A204.1 (cell line): ENCODE data around the gene SH3RF3.
A peak's percentile ranks its signal among the peaks of the same experiment; 100 is the strongest.
"Not testable (repeated sequence)": the region's sequence is repeated elsewhere in the genome, so short reads cannot be mapped to it uniquely, and the experiment has no call there.

Experiments used
- FAIRE-seq: peaks from 2 replicates; lab custom pipeline; 2012; peaks lifted over from hg19 to GRCh38; lab: Jason Lieb, UNC

Gene SH3RF3

DNA sequence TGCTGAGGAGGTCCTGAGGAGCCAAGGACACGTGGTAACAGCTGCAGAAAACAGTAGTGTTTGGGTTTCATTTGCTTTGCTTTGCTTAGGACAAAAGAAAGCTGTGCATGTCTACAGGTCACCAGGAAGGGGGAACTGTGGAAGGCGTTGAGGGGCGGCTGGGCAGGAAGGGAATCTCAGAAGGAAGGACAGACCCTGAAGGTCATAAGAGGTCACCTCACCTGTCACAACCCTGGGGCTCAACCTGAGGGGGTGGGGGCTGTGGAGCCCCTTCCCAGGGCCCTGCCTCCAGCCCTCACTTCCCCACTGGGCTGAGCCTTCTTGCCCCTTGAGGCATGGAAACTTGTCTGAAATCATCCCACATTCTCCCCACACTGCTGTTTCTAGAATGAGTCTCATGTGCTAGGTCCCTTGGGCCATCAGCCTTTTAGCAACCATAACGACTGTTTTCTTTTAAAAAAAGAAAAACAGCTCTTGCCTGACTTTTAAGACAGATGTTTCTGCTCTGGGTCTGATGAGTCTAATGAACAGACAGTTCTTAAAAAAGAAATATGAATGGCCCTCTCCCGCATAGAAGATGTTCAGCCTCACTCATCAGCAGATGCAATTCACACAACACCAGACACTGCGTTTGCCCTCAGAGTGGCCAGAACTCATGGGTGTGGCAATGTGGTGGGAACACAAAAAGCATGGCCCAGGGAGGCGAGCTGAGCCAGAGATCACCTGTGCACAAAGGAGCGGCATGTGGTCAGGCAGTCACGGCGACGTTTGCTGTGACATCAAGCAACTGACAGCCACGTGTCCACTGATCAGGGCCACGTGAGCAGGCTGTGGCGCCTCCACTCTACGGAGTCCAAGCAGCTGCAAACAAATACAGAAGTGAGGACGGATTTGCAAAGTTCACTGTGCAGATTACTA, 400.8 kb downstream of the SH3RF3 start:
- no peak for FAIRE-seq

- no peak for FAIRE-seq
Measured at GRCh38 chr2:109530712-109531111, 401.7 kb downstream of the SH3RF3 start.

GRCh38 chr2:109531221-109531620, 402.2 kb downstream of the SH3RF3 start:
- FAIRE-seq = no peak

DNA sequence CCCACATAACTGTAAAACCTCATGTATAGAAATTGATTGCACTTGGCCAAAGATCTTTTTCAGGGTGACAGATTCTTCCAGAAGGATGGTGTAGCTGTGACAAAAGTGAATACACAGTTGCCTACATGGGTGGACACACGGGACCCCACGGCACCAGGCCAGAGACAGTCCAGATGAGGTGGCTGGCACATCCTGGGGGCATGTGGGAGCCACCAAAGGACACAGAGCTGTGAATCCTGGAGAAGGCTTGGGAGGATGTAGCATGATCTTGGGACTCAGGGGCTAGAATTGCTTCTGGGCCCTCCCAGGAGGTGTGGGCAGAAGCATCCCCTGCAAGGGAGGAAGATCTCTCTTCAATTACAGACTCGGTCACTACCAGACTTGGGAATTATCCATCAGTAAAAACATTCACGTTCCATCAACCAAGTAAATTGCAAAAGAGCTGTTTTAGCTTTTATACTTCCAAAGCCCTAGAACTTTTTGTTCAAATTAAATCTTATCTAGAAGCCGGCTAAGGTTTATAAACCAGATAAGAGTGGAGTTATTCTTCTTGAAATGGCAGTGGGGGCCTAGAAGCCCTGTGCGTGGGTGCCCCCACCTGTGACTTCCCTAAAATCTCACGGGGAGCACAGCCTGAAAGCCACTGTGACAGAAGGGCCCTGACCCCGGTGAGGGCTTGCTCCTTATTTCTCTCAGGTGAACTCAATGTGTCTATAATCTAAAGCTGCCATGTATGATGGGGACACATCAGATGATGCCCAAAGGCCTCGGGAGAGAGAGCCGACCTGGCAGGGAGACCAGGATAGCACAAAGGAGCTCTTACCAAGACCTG, 403.1 kb downstream of the SH3RF3 start:
- no peak for FAIRE-seq

DNA sequence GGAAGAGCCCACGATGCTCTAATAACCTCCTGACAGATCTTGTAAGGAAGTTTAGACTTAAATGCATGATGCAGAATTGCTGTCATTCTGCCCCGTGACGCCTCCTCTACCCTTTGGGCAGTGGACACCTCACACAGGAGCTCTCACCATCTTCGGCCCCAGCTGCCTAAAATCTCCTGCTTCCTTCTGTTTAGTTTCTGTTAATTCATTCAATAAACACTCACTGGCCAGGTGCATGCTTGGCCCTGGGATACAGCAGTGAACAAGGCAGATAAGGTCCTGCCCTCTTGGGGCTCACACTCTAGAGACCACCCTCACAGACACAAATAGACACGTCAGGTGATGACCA, 403.7 kb downstream of the SH3RF3 start:
- no peak for FAIRE-seq

DNA sequence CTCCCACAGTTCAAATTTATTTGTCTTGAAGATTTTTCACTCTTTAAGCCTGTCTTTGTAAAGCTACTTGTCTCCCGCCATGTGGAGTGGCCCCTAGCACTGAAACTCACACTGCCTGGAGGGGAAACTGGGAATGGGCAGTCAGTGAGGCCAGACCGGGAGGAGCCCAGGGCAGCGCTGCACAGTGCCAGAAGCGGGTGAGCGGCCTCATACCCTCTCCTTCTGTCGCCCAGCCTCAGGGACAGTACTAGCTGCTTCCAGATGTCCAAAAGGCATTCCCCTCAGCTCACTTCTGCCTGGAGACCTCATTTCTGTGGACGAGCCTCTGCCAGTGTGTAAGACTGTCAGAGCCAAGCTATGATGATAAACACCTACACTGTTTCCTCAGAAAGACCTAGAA, 404.8 kb downstream of the SH3RF3 start:
- no peak for FAIRE-seq

DNA sequence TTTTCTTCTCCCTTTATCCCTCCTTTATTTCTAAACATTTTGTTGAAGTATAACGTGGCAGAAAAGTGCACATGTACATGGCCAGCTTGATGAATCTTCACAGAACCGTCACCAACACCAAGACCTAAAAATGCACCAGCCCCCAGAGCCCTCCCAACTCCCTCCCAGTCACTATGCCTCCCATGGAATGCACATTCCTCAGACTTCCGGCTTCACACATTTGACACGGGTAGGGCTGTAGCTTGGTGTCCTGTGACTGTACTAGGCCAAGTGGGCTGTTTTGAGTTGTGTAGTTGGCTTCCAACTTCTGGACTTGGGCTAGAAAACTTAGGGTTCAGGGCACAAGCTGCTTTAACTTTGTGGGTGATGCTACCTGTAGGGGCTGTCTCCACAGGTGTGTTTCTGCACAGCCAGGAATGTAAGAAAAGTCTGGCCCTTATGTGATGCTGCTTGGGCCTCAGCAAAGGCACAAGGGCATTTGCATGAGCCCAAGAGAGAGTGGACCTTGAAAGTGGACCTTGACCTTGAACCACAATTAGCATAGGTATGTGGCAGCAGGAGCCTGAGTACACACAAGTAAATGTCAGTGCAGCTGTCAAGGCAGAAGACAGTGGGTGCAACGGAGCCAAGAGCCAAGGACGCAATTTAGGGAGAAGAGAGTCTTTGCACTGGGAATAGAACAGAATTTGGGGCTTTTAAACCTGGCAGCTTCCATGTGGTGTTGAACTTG, 406.4 kb downstream of the SH3RF3 start:
- no peak for FAIRE-seq

DNA sequence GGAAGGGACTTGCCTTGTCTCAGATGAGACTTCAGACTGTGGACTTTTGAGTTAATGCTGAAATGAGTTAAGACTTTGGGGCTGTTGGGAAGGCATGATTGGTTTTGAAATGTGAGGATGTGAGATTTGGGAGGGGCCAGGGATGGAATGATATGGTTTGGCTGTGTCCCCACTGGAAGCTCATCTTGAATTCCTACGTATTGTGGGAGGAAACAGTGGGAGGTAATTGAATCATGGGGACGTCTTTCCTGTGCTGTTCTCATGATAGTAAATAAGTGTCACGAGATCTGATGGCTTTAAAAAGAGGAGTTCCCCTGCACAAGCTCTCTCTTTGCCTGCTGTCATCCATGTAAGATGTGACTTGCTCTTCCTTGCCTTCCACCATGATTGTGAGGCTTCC, 407.6 kb downstream of the SH3RF3 start:
- FAIRE-seq = not testable (repeated sequence)

GRCh38 chr2:109537565-109538222, 408.7 kb downstream of the SH3RF3 start:
- no peak for FAIRE-seq

- no peak for FAIRE-seq
Measured at GRCh38 chr2:109538546-109538945, 409.5 kb downstream of the SH3RF3 start.

GRCh38 chr2:109542384-109542783, 413.4 kb downstream of the SH3RF3 start:
- no peak for FAIRE-seq

DNA sequence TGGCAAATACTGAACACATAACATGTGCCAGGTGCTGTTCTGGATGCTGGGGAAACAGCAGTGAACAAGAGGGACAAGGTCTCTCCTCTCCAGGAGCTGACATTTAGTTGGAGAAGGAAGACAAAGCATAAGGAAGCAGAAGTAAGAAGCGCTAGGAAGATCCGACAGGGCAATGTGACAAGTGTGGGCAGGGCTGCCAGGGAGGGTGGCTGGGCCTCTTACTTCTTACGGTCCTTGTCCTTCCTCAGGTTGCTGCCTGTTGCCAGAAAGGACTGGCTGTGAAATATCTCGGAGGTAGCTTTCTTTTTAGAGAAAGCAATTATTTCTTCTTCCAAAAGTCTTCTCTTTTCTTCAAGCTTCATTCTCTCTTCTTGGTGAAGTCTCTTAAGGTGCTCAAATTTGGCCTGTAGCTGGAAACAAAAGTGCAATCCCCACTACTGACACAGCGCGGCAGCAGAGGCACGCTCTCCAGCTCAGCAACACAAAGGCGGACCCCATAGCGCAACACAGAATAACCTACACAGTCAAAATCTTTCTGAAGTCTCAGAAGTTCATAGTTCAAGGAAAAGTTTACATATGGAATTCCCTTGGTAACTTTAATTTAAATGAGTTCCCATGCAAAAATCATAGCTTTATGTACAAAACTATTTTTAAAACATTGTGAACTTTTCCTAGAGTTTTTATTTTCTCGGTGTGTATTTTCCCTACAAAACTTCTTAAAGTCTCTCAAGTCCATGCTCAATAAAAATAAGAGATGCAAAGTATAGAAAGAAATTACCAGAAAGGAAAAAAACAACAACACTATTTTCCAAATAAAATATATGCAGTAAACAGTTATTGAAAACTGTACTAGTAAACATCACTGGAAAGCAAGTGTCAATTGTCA, 417.1 kb downstream of the SH3RF3 start:
- peak; percentile 76 for FAIRE-seq

GRCh38 chr2:109547280-109547679, 418.3 kb downstream of the SH3RF3 start:
- no peak for FAIRE-seq

DNA sequence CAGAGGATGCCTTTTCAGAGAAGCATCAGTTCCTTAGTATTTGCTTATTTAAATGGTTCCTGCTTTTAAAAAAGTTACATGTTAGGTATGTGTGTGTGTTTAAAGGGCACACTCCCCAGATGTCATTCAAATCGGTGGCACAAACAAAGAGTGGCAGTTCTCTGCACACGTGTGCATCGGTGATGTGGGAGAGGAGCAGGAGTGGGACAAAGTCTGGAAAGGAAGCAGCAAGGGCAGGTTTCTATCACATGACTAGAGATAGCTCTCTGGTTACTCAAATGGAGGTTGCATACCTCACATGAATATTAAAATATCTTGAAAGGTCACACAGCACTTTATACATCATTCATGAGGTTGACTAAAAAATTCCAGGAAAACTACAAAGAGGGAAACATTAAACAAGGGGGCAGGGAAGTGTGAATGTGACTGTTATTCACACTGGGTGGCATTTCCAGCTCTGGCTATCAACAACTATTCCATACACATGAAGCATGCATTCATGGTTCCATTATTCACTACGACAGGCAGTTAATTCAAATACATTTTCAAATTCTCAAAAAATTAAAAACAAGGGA, 420.1 kb downstream of the SH3RF3 start:
- no peak for FAIRE-seq
